Mesendoderm (in vitro differentiated cells): ENCODE data around the gene ACKR2.

ENCODE experiments used
- DNase-seq: peaks from one replicate; pipeline ENCODE4 v3.0.0; 2013
- H2AK5ac ChIP-seq: 2 replicates; pipeline ENCODE4 v1.6.1; 2013; ENCODE audit warnings: low read length, inconsistent platforms
- H2BK120ac ChIP-seq: 2 replicates; pipeline ENCODE4 v1.6.1; 2013; ENCODE audit warnings: low read depth, mild to moderate bottlenecking, low read length, moderate library complexity, mixed read lengths
- H2BK15ac ChIP-seq: replicated peaks from 2 replicates; pipeline ENCODE4 v1.6.1; 2013; ENCODE audit warnings: low read depth, mild to moderate bottlenecking, moderate library complexity
- H2BK5ac ChIP-seq: 2 replicates; pipeline ENCODE4 v1.6.1; 2013; ENCODE audit warnings: low read length, inconsistent platforms
- H3K18ac ChIP-seq: 2 replicates; pipeline ENCODE4 v1.6.1; 2013; ENCODE audit warnings: mild to moderate bottlenecking, low read length, mixed read lengths
- H3K23ac ChIP-seq: one replicate; pipeline ENCODE4 v1.6.1; 2013; ENCODE audit warnings: low read length
- H3K27ac ChIP-seq: 2 replicates; pipeline ENCODE4 v1.5.1; 2013; ENCODE audit warnings: low read depth, mild to moderate bottlenecking, inconsistent platforms, low read length, moderate library complexity
- H3K27me3 ChIP-seq: 2 replicates; pipeline ENCODE4 v1.6.1; 2013; ENCODE audit warnings: low read length, control low read depth, mild to moderate bottlenecking, inconsistent platforms; ENCODE audit not compliant: insufficient read depth, poor library complexity
- H3K36me3 ChIP-seq: 2 replicates; pipeline ENCODE4 v1.6.1; 2013; ENCODE audit warnings: low read length, inconsistent platforms; ENCODE audit not compliant: control insufficient read depth, insufficient read depth
- H3K4ac ChIP-seq: one replicate; pipeline ENCODE4 v1.6.1; 2013; ENCODE audit warnings: low read depth, mild to moderate bottlenecking, low read length, moderate library complexity
- H3K4me1 ChIP-seq: 2 replicates; pipeline ENCODE4 v1.6.1; 2013; ENCODE audit warnings: low read depth, low read length, inconsistent platforms; ENCODE audit not compliant: control insufficient read depth
- H3K4me2 ChIP-seq: 2 replicates; pipeline ENCODE4 v1.6.1; 2013; ENCODE audit warnings: low read length
- H3K4me3 ChIP-seq: 2 replicates; pipeline ENCODE4 v1.5.1; 2013; ENCODE audit warnings: mild to moderate bottlenecking, low read length
- H3K56ac ChIP-seq: one replicate; pipeline ENCODE4 v1.6.1; 2013; ENCODE audit warnings: low read length
- H3K79me1 ChIP-seq: 2 replicates; pipeline ENCODE4 v1.6.1; 2013; ENCODE audit warnings: low read length, inconsistent platforms
- H3K79me2 ChIP-seq: 2 replicates; pipeline ENCODE4 v1.6.1; 2013; ENCODE audit warnings: mild to moderate bottlenecking, low read length; ENCODE audit not compliant: control insufficient read depth, insufficient read depth
- H3K9ac ChIP-seq: 2 replicates; pipeline ENCODE4 v1.6.1; 2013; ENCODE audit warnings: low read length, inconsistent platforms
- H4K5ac ChIP-seq: one replicate; pipeline ENCODE4 v1.6.1; 2013; ENCODE audit warnings: low read length
- H4K8ac ChIP-seq: one replicate; pipeline ENCODE4 v1.6.1; 2013; ENCODE audit warnings: low read depth, mild to moderate bottlenecking, control low read depth, low read length, moderate library complexity
- WGBS: extraction: QIAGEN DNeasy Blood & Tissue Kit; methylation state at CpG from one replicate; pipeline ENCODE4 v1.1.7; 2013; ENCODE audit warnings: low lambda C conversion rate, missing lambda C conversion rate; ENCODE audit not compliant: insufficient coverage; ENCODE audit errors: extremely low coverage; 5-methylcytosine and 5-hydroxymethylcytosine counted together

Gene ACKR2

DNA sequence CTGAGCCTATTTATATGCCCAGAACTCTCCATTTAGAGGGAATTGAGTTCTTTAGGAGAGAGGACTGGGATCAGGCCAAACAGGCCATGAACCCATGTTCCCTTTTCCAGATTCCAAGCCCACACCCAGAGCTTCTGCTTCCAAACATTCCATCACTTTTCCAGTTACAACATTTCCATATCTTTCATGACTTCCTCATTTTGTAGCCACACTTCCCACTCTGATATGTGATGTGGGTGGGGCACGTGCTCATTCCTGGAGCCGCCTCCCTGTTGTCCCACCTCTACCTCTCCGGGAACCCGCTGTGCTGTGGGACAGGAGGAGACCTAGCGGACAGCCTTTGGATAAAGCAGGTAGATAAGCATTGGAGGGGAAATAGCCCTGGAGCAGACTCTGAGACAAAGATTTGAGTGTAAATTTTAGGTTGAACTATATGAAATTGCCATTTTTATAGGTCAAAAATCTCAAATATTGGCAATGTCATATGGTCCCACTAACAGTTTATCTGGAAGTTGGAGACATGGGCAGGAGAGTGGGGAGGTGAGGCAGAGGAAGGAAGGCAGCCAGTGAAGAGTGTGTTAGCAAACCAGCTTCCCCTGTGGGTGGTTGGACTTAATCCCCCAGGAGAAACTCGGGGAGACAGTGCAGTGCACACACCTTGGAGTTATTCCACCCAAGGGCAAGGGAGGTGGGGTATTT, 34.6 kb downstream of the ACKR2 start:
- no peaks in the 10 kb centered on the region for H3K27me3 ChIP-seq
- no peak overlapping the region for H3K4me3 ChIP-seq
- H2AK5ac ChIP-seq, result no peak overlapping the region
- no peaks in the 10 kb centered on the region for H3K36me3 ChIP-seq
- H2BK120ac ChIP-seq, result no peak overlapping the region
- H3K18ac ChIP-seq, result no peak overlapping the region
- no peak overlapping the region for H3K56ac ChIP-seq
- no peak overlapping the region for H2BK5ac ChIP-seq
- no peak for DNase-seq
- H2BK15ac ChIP-seq, result no peak overlapping the region
- H3K79me2 ChIP-seq, result no peaks in the 10 kb centered on the region
- H3K27ac ChIP-seq, result no peak overlapping the region
- no peaks in the 10 kb centered on the region for H3K79me1 ChIP-seq
- H3K23ac ChIP-seq, result no peak overlapping the region
- no peak overlapping the region for H4K5ac ChIP-seq
- no peak overlapping the region for H3K9ac ChIP-seq
- H4K8ac ChIP-seq, result no peak overlapping the region
- no peak overlapping the region for H3K4me2 ChIP-seq
- no peak overlapping the region for H3K4ac ChIP-seq
- peaks cover 4% of the 10 kb centered on the region for H3K4me1 ChIP-seq
- no CpG with 5 or more reads among the region's 6 CpGs for WGBS

DNA sequence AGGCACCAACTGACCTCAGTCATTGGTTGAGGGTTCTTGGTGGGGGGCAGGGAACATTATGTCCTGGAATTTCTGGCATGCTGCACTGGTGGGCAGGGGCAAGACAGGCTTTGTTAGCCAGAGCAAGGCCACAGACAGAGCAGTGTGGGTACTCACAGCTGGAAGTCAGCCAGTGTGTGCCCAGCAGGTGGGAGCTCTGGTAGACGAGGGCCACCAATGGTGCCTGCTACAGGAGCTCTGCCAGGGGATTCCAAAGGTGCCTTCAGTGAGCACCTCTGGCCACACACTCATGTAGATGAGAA, 35.1 kb downstream of the ACKR2 start:
- no CpG with 5 or more reads among the region's 1 CpG for WGBS
- H3K23ac ChIP-seq, result no peak overlapping the region

GRCh38 chr3:42844815-42845214, 35.6 kb downstream of the ACKR2 start:
- Histone ChIP-seq H3K4me1 (peaks cover 4% of the 10 kb centered on the region), H3K4ac (no peak overlapping the region), H3K79me2 (no peaks in the 10 kb centered on the region), H3K27me3 (no peaks in the 10 kb centered on the region), H4K5ac (no peak overlapping the region), H3K56ac (no peak overlapping the region), H3K4me3 (no peak overlapping the region), H2BK5ac (no peak overlapping the region), H3K23ac (no peak overlapping the region), H4K8ac (no peak overlapping the region), H3K18ac (no peak overlapping the region), H3K4me2 (no peak overlapping the region), H2BK15ac (no peak overlapping the region), H3K79me1 (no peaks in the 10 kb centered on the region), H2BK120ac (no peak overlapping the region), H3K9ac (no peak overlapping the region), H2AK5ac (no peak overlapping the region), H3K36me3 (no peaks in the 10 kb centered on the region), H3K27ac (no peak overlapping the region)
- DNase-seq, result no peak
- no CpG with 5 or more reads among the region's 4 CpGs for WGBS

More for the DNA sequence above, 35.1 kb downstream of the ACKR2 start:
- Histone ChIP-seq H2BK120ac (no peak overlapping the region), H3K27me3 (no peaks in the 10 kb centered on the region), H3K4me3 (no peak overlapping the region), H3K56ac (no peak overlapping the region), H3K4me1 (peaks cover 4% of the 10 kb centered on the region), H2BK15ac (no peak overlapping the region), H3K4me2 (no peak overlapping the region), H4K5ac (no peak overlapping the region), H3K4ac (no peak overlapping the region), H3K79me1 (no peaks in the 10 kb centered on the region), H2AK5ac (no peak overlapping the region), H3K9ac (no peak overlapping the region), H3K36me3 (no peaks in the 10 kb centered on the region), H2BK5ac (no peak overlapping the region), H4K8ac (no peak overlapping the region), H3K27ac (no peak overlapping the region), H3K79me2 (no peaks in the 10 kb centered on the region), H3K18ac (no peak overlapping the region)
- peak; percentile 40 for DNase-seq

DNA sequence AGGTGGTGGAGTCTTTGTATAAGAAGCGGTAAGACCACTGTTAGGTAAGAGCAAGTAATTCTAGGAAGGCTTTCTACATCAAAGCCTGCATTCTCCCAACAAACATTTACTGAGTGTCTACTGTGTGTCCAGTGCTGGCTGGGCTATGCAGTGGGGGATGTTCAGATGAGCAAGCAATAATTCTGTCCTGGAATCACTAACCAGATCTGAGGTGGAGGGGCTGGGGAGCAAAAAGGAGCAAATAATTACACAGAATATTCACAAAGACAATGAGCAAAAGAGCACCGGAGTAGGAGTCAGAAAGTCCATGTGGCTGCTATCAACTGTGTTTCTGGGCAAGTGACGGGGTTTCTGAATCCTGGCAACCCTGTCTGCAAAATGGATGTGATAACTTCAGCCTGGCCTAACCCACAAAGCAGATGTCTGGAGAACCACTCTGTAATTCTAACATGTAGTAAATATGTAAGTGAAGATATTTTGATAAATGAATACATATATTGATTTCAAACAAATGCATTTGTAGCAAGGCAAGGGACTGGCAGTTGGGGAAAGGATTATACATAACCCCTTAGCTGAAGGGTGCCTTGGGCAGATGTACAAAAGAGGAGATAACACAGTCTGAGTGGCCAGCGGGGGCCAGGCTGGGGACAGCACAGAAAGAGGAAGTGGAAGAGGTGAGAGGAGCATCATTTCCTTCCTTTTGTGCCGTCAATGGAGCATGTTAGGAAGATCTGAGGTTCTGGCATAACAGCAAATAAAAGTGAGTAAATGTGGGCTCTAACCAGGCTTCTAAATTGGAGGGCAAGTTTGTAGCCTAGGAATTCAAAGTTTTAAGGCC, 37.7 kb downstream of the ACKR2 start:
- no peak for DNase-seq
- H4K5ac ChIP-seq, result no peak overlapping the region
- WGBS, result no CpG with 5 or more reads among the region's 5 CpGs
- H4K8ac ChIP-seq, result no peak overlapping the region
- H3K79me1 ChIP-seq, result no peaks in the 10 kb centered on the region
- H2BK120ac ChIP-seq, result no peak overlapping the region
- peaks cover 4% of the 10 kb centered on the region for H3K4me1 ChIP-seq
- no peak overlapping the region for H2BK5ac ChIP-seq
- H3K36me3 ChIP-seq, result no peaks in the 10 kb centered on the region
- no peak overlapping the region for H3K4me2 ChIP-seq
- H2AK5ac ChIP-seq, result no peak overlapping the region
- no peak overlapping the region for H3K56ac ChIP-seq
- H3K9ac ChIP-seq, result no peak overlapping the region
- no peak overlapping the region for H3K23ac ChIP-seq
- H2BK15ac ChIP-seq, result no peak overlapping the region
- H3K18ac ChIP-seq, result no peak overlapping the region
- H3K27ac ChIP-seq, result no peak overlapping the region
- no peaks in the 10 kb centered on the region for H3K27me3 ChIP-seq
- H3K4ac ChIP-seq, result no peak overlapping the region
- H3K4me3 ChIP-seq, result no peak overlapping the region
- H3K79me2 ChIP-seq, result no peaks in the 10 kb centered on the region

GRCh38 chr3:42847731-42848130, 38.5 kb downstream of the ACKR2 start:
- no CpG with 5 or more reads among the region's 4 CpGs for WGBS
- Histone ChIP-seq H3K56ac (no peak overlapping the region), H3K4me1 (peaks cover 4% of the 10 kb centered on the region), H3K18ac (no peak overlapping the region), H4K8ac (no peak overlapping the region), H3K4me2 (no peak overlapping the region), H3K9ac (no peak overlapping the region), H3K36me3 (no peaks in the 10 kb centered on the region), H2BK120ac (no peak overlapping the region), H4K5ac (no peak overlapping the region), H3K27me3 (no peaks in the 10 kb centered on the region), H3K79me2 (no peaks in the 10 kb centered on the region), H3K23ac (no peak overlapping the region), H3K4me3 (no peak overlapping the region), H3K27ac (no peak overlapping the region), H2AK5ac (no peak overlapping the region), H3K79me1 (no peaks in the 10 kb centered on the region), H2BK5ac (no peak overlapping the region), H2BK15ac (no peak overlapping the region), H3K4ac (no peak overlapping the region)
- DNase-seq, result peak; percentile 26
